PC-3 (cell line): Measurements from ENCODE around the gene FAM163B. TPM values are rescaled to one million over a fixed set of nuclear protein-coding genes. Genes with fewer than 3 reads are reported as not detected.

Experiments
- ATAC-seq: fragments of 200-7000 bp; cut with Tn5 transposase; 2 replicates; pipeline ENCODE4 v1.9.1; 2020; ENCODE audit warnings: mild to moderate bottlenecking, moderate library complexity
- BruUV-seq: library from RNA; stranded (reverse); fragments of 400-500 nt; replicated peaks from 2 replicates; lab custom pipeline; 2021; lab: Mats Ljungman, UMichigan
- CTCF ChIA-PET: fragments of 300-600 bp; sonication (Branson Sonifier 250); formaldehyde crosslinking; loops from one replicate; lab custom pipeline; 2022; ENCODE audit warnings: antibody characterized with exemption; lab: Charles Lee
- POLR2A ChIA-PET: fragments of 300-600 bp; sonication (Branson Sonifier 250); formaldehyde crosslinking; loops from one replicate; lab custom pipeline; 2022; ENCODE audit warnings: antibody characterized with exemption; ENCODE audit not compliant: unreplicated experiment; lab: Charles Lee
- DNase-seq: peaks from one replicate; pipeline ENCODE4 v3.0.0-alpha.2; 2015
- H2AFZ ChIP-seq: fragments of 300-600 bp; sonication (generic); 2 replicates; pipeline ENCODE4 v1.6.0; 2016; ENCODE audit warnings: antibody characterized with exemption, low read length
- H3F3A ChIP-seq: fragments of 300-600 bp; sonication (generic); one replicate; pipeline ENCODE4 v1.6.0; 2017; ENCODE audit warnings: antibody characterized with exemption, low read length, control low read depth, mild to moderate bottlenecking; ENCODE audit not compliant: unreplicated experiment
- H3K27ac ChIP-seq: fragments of 300-600 bp; sonication (generic); 2 replicates; pipeline ENCODE4 v1.5.1; 2016; ENCODE audit warnings: mild to moderate bottlenecking, low read length
- H3K27me3 ChIP-seq: fragments of 300-600 bp; sonication (generic); 2 replicates; pipeline ENCODE4 v1.6.1; 2016; ENCODE audit warnings: low read length, mixed read lengths
- H3K36me3 ChIP-seq: fragments of 300-600 bp; sonication (generic); 2 replicates; pipeline ENCODE4 v1.6.1; 2016; ENCODE audit warnings: low read depth, mixed run types, low read length, mixed read lengths
- H3K4me1 ChIP-seq: fragments of 300-600 bp; sonication (generic); 2 replicates; pipeline ENCODE4 v1.5.1; 2016; ENCODE audit warnings: low read length; ENCODE audit not compliant: insufficient read depth
- H3K4me2 ChIP-seq: fragments of 300-600 bp; sonication (generic); 2 replicates; pipeline ENCODE4 v1.6.0; 2016; ENCODE audit warnings: low read length
- H3K4me3 ChIP-seq: fragments of 300-600 bp; sonication (generic); 2 replicates; pipeline ENCODE4 v1.5.1; 2016; ENCODE audit warnings: mild to moderate bottlenecking, low read length, mixed read lengths
- H3K79me2 ChIP-seq: fragments of 300-600 bp; sonication (generic); 2 replicates; pipeline ENCODE4 v1.6.1; 2017; ENCODE audit warnings: low read length, mixed read lengths
- H3K9ac ChIP-seq: fragments of 300-600 bp; sonication (generic); 2 replicates; pipeline ENCODE4 v1.6.0; 2016; ENCODE audit warnings: mild to moderate bottlenecking, low read length
- H3K9me2 ChIP-seq: fragments of 300-600 bp; sonication (generic); replicated peaks from 2 replicates; pipeline ENCODE4 v1.6.1; 2016; ENCODE audit warnings: mixed run types, low read length, mixed read lengths
- H3K9me3 ChIP-seq: fragments of 300-600 bp; sonication (generic); 2 replicates; pipeline ENCODE4 v1.6.1; 2016; ENCODE audit warnings: low read length, mixed read lengths
- H4K20me1 ChIP-seq: fragments of 300-600 bp; sonication (generic); 2 replicates; pipeline ENCODE4 v1.6.1; 2016; ENCODE audit warnings: low read length, mixed read lengths
- CTCF ChIP-seq: fragments of 300-600 bp; sonication (generic); conservative IDR thresholded peaks from 2 replicates; pipeline ENCODE4 v1.5.1; 2017; ENCODE audit warnings: antibody characterized with exemption, low read depth, mild to moderate bottlenecking, low read length
- EZH2 ChIP-seq: fragments of 300-600 bp; sonication (generic); IDR thresholded peaks from one replicate; pipeline ENCODE4 v1.6.1; 2017; ENCODE audit warnings: antibody characterized with exemption, mild to moderate bottlenecking, low read length; ENCODE audit not compliant: unreplicated experiment
- EZH2phosphoT487 ChIP-seq: fragments of 300-600 bp; sonication (generic); IDR thresholded peaks from 2 replicates; pipeline ENCODE4 v1.6.1; 2018; ENCODE audit warnings: mild to moderate bottlenecking, antibody characterized with exemption, low read length, borderline replicate concordance
- intact Hi-C: fragments of 100-400 bp; cut with micrococcal nuclease; formaldehyde crosslinking; loops from 2 replicates; pipeline ENCODE4 v1.9.0; 2023
- total RNA-seq: library from RNA; depleted of rRNA; stranded (reverse); fragments of >200 nt; gene quantifications from 2 replicates; pipeline ENCODE4 v1.2.3, GENCODE V29; 2014

The FAM163B gene
- total RNA-seq, 1 experiment from 2014 or later, result not detected

GRCh38 chr9:133610845-133611244 is 1.7 kb upstream of the FAM163B start:
- no peak overlapping the region for H3K27ac ChIP-seq

DNA sequence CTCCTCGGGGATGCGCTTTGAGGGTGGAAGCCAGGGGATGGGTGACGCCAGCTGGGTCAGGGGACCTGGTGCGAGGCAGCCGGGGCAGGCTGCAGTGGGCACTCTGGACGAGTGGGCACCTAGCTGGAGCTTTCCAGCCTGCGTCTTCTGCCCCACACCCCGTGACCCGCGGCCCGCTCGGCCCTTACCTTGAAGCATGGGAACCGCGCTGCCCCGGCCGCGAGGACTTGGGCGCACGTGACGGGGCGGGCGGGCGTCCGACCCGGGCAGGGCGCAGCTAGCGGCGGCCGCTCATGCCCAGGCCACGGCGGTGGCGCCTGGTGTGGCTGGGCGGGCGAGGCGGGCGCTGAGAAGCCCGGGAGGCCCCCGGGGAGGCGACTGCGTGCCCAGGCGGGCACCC is 300 bp downstream of the FAM163B start:
- Histone ChIP-seq H3K4me3 (no peak overlapping the region), H3K4me1 (no peaks in the 10 kb centered on the region), H3K9me2 (no peaks in the 10 kb centered on the region), H3F3A (no peaks in the 10 kb centered on the region), H3K9ac (no peak overlapping the region), H4K20me1 (no peaks in the 10 kb centered on the region), H3K79me2 (no peaks in the 10 kb centered on the region), H3K36me3 (no peaks in the 10 kb centered on the region), H3K27me3 (peaks cover 70% of the 10 kb centered on the region), H3K9me3 (no peaks in the 10 kb centered on the region), H3K4me2 (no peak overlapping the region), H2AFZ (no peak overlapping the region), H3K27ac (no peak overlapping the region)
- POLR2A ChIA-PET, result no interaction called here
- intact Hi-C loops, result no loop called here
- BruUV-seq, result no TSS peak
- CTCF ChIA-PET, result no interaction called here
- DNase-seq, result no peak
- ATAC-seq, result no peak
- TF ChIP-seq CTCF (no peak), EZH2 (no peak), EZH2phosphoT487 (no peak)

More at GRCh38 chr9:133610845-133611244, 1.7 kb upstream of the FAM163B start:
- TF ChIP-seq CTCF (no peak), EZH2 (no peak), EZH2phosphoT487 (no peak)
- ChIA-PET POLR2A (no interaction called here), CTCF (no interaction called here)
- intact Hi-C loops, result no loop called here
- Histone ChIP-seq H3K9me2 (no peaks in the 10 kb centered on the region), H3K4me2 (no peak overlapping the region), H3K79me2 (no peaks in the 10 kb centered on the region), H4K20me1 (no peaks in the 10 kb centered on the region), H3K9me3 (no peaks in the 10 kb centered on the region), H3F3A (no peaks in the 10 kb centered on the region), H2AFZ (no peak overlapping the region), H3K4me3 (no peak overlapping the region), H3K4me1 (no peaks in the 10 kb centered on the region), H3K9ac (no peak overlapping the region), H3K27me3 (peaks cover 89% of the 10 kb centered on the region), H3K36me3 (no peaks in the 10 kb centered on the region)
- ATAC-seq (no peak), DNase-seq (no peak)
- no TSS peak for BruUV-seq

DNA sequence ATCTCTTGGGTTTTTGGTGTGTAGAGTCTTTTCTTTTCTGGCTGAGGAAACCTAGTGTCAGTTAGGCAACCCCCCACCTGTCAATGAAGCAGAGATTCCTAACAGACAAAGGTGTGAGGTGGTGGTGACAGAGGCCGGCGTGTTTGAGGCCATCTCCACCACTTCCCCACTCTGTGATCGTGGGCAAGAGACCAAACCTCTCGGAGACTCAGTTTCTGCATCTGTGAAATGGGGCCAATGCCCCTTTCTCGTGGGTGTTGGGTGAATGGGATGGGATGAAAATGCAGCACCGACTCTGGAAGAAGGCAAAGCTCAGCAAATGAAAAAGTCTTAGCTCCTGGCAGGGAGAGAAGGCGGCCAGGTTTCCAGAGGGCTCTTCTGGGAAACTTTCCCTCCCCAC is 807 bp downstream of the FAM163B start:
- H3K27ac ChIP-seq, result no peak overlapping the region
- no peaks in the 10 kb centered on the region for H4K20me1 ChIP-seq
- ChIA-PET POLR2A (no interaction called here), CTCF (no interaction called here)
- H3F3A ChIP-seq, result no peaks in the 10 kb centered on the region
- H3K9me2 ChIP-seq, result no peaks in the 10 kb centered on the region
- no peaks in the 10 kb centered on the region for H3K36me3 ChIP-seq
- no peak for ATAC-seq
- intact Hi-C loops, result no loop called here
- H3K4me1 ChIP-seq, result no peaks in the 10 kb centered on the region
- TF ChIP-seq CTCF (no peak), EZH2 (no peak), EZH2phosphoT487 (no peak)
- no peak overlapping the region for H3K9ac ChIP-seq
- no peaks in the 10 kb centered on the region for H3K9me3 ChIP-seq
- H2AFZ ChIP-seq, result no peak overlapping the region
- BruUV-seq, result no TSS peak
- H3K4me3 ChIP-seq, result no peak overlapping the region
- H3K4me2 ChIP-seq, result no peak overlapping the region
- DNase-seq, result no peak
- no peaks in the 10 kb centered on the region for H3K79me2 ChIP-seq
- H3K27me3 ChIP-seq, result peaks cover 65% of the 10 kb centered on the region
